Right renal pelvis (tissue), 4 donors: Measurements from ENCODE around the gene SMIM14. TPM values are rescaled to one million over a fixed set of nuclear protein-coding genes. Genes with fewer than 3 reads are reported as not detected.
"Not testable (repeated sequence)": the region's sequence is repeated elsewhere in the genome, so short reads cannot be mapped to it uniquely, and the experiment has no call there.

Source experiments
- DNase-seq, 4 donors: peaks; one replicate each; pipeline ENCODE4 v3.0.0-alpha.2; 2013; ENCODE audit warnings: low read depth in 4 of 4, low spot score in 3 of 4, missing footprints in 1 of 4
- polyA plus RNA-seq, 4 donors: library from polyadenylated mRNA; unstranded; fragments of 120-200 nt; gene quantifications; one replicate each; pipeline ENCODE4 v1.2.1, GENCODE V29; 2013; ENCODE audit not compliant: insufficient read length in 4 of 4

Gene SMIM14
- polyA plus RNA-seq, 4 donors, result 53.9 to 68.2 (median 65.1) TPM

GRCh38 chr4:39648827-39649558 is 10.3 kb upstream of the SMIM14 start:
- DNase-seq, result no peak

- DNase-seq, result no peak
Observed at GRCh38 chr4:39648213-39648612, 9.5 kb upstream of the SMIM14 start.

- no peak for DNase-seq
Observed at GRCh38 chr4:39642885-39643552, 4.4 kb upstream of the SMIM14 start.

- DNase-seq, result no peak
Observed at GRCh38 chr4:39641451-39641850, 2.8 kb upstream of the SMIM14 start.

- DNase-seq, result peak; percentile 46 to 61 (median 54)
Observed at GRCh38 chr4:39637586-39638353, 895 bp downstream of the SMIM14 start.

- DNase-seq, result no peak
Observed at GRCh38 chr4:39637221-39637585, 1.5 kb downstream of the SMIM14 start.

GRCh38 chr4:39636531-39637184 is 2.0 kb downstream of the SMIM14 start:
- no peak for DNase-seq

- DNase-seq, result no peak
Observed at GRCh38 chr4:39635023-39635422, 3.6 kb downstream of the SMIM14 start.

- DNase-seq, result no peak
Observed at GRCh38 chr4:39631700-39632079, 7.0 kb downstream of the SMIM14 start.

GRCh38 chr4:39627413-39627812 is 11.3 kb downstream of the SMIM14 start:
- DNase-seq, result no peak

- DNase-seq, result no peak
Observed at GRCh38 chr4:39626913-39627312, 11.8 kb downstream of the SMIM14 start.

GRCh38 chr4:39626261-39626660 is 12.4 kb downstream of the SMIM14 start:
- DNase-seq, result no peak

- no peak for DNase-seq
Observed at GRCh38 chr4:39621582-39621981, 17.1 kb downstream of the SMIM14 start.

- no peak for DNase-seq
Observed at GRCh38 chr4:39620551-39621313, 17.9 kb downstream of the SMIM14 start.

- DNase-seq, result no peak
Observed at GRCh38 chr4:39617534-39617933, 21.1 kb downstream of the SMIM14 start.

- DNase-seq, result no peak
Observed at GRCh38 chr4:39616651-39617050, 22.0 kb downstream of the SMIM14 start.

- not testable (repeated sequence) for DNase-seq
Observed at GRCh38 chr4:39616112-39616511, 22.6 kb downstream of the SMIM14 start.

- no peak for DNase-seq
Observed at GRCh38 chr4:39614487-39615162, 24.0 kb downstream of the SMIM14 start.

- no peak for DNase-seq
Observed at GRCh38 chr4:39613093-39613656, 25.5 kb downstream of the SMIM14 start.
